Hepatocyte (in vitro differentiated cells): ENCODE measurements around the gene FLACC1. TPM values are rescaled to one million over a fixed set of nuclear protein-coding genes. Genes with fewer than 3 reads are reported as not detected.

Experiments used
- DNase-seq: peaks from one replicate; pipeline ENCODE4 v3.0.0-alpha.2; 2016; ENCODE audit warnings: low spot score
- H2AFZ ChIP-seq: fragments of 200-600 bp; sonication (generic); 2 replicates; pipeline ENCODE4 v1.6.0; 2016; ENCODE audit warnings: antibody characterized with exemption, mild to moderate bottlenecking
- H3K27ac ChIP-seq: fragments of 200-600 bp; sonication (generic); 2 replicates; pipeline ENCODE4 v1.5.1; 2016; ENCODE audit warnings: mild to moderate bottlenecking
- H3K27me3 ChIP-seq: fragments of 200-600 bp; sonication (generic); 2 replicates; pipeline ENCODE4 v1.6.1; 2016
- H3K36me3 ChIP-seq: fragments of 200-600 bp; sonication (generic); replicated peaks from 2 replicates; pipeline ENCODE4 v1.5.1; 2016; ENCODE audit warnings: low read depth; ENCODE audit not compliant: insufficient read depth
- H3K4me1 ChIP-seq: fragments of 200-600 bp; sonication (generic); 2 replicates; pipeline ENCODE4 v1.5.1; 2016; ENCODE audit warnings: mild to moderate bottlenecking, moderate library complexity; ENCODE audit not compliant: insufficient read depth
- H3K4me2 ChIP-seq: fragments of 200-600 bp; sonication (generic); 2 replicates; pipeline ENCODE4 v1.6.0; 2016
- H3K4me3 ChIP-seq: fragments of 200-600 bp; sonication (generic); 2 replicates; pipeline ENCODE4 v1.5.1; 2016; ENCODE audit warnings: mild to moderate bottlenecking
- H3K79me2 ChIP-seq: fragments of 200-600 bp; sonication (generic); 2 replicates; pipeline ENCODE4 v1.6.0; 2017; ENCODE audit warnings: mild to moderate bottlenecking
- H3K9me2 ChIP-seq: fragments of 200-600 bp; sonication (generic); replicated peaks from 2 replicates; pipeline ENCODE4 v1.6.0; 2017; ENCODE audit warnings: mild to moderate bottlenecking; ENCODE audit not compliant: insufficient read depth
- H3K9me3 ChIP-seq: fragments of 200-600 bp; sonication (generic); 2 replicates; pipeline ENCODE4 v1.5.1; 2016; ENCODE audit warnings: low read depth, mild to moderate bottlenecking
- H4K20me1 ChIP-seq: fragments of 200-600 bp; sonication (generic); 2 replicates; pipeline ENCODE4 v1.6.0; 2016; ENCODE audit warnings: mild to moderate bottlenecking; ENCODE audit not compliant: insufficient read depth, poor library complexity, severe bottlenecking
- EZH2 ChIP-seq: fragments of 200-600 bp; sonication (generic); IDR thresholded peaks from 2 replicates; pipeline ENCODE4 v1.6.1; 2016; ENCODE audit warnings: antibody characterized with exemption, mild to moderate bottlenecking, borderline replicate concordance
- EZH2phosphoT487 ChIP-seq: fragments of 200-600 bp; sonication (generic); IDR thresholded peaks from one replicate; pipeline ENCODE4 v1.6.1; 2018; ENCODE audit warnings: antibody characterized with exemption, mild to moderate bottlenecking, low read depth, moderate library complexity; ENCODE audit not compliant: unreplicated experiment, severe bottlenecking
- WGBS: methylation state at CpG from one replicate; pipeline ENCODE4 v1.1.6; 2016; ENCODE audit warnings: low lambda C conversion rate; ENCODE audit errors: missing lambda C conversion rate; 5-methylcytosine and 5-hydroxymethylcytosine counted together
- polyA plus RNA-seq: library from polyadenylated mRNA; unstranded; fragments of >200 nt; fragmentation: Nextera tagmentation; extraction: Ambion mirVana; gene quantifications from 2 replicates; pipeline ENCODE4 v1.2.1, GENCODE V29; 2016
- total RNA-seq: library from RNA; depleted of rRNA; stranded (reverse); fragments of >200 nt; gene quantifications from 2 replicates; pipeline ENCODE4 v1.2.3, GENCODE V29; 2014
- TF ChIP-seq, protein P1 (sequence below): fragments of 200-600 bp; sonication (generic); IDR thresholded peaks from 2 replicates; pipeline ENCODE4 v1.5.1; 2016; ENCODE audit warnings: antibody characterized with exemption, mild to moderate bottlenecking; ENCODE audit not compliant: poor library complexity

Gene FLACC1
- total and polyA plus RNA-seq, 2 experiments from 2014 or later: 0.34 to 0.80 TPM

DNA sequence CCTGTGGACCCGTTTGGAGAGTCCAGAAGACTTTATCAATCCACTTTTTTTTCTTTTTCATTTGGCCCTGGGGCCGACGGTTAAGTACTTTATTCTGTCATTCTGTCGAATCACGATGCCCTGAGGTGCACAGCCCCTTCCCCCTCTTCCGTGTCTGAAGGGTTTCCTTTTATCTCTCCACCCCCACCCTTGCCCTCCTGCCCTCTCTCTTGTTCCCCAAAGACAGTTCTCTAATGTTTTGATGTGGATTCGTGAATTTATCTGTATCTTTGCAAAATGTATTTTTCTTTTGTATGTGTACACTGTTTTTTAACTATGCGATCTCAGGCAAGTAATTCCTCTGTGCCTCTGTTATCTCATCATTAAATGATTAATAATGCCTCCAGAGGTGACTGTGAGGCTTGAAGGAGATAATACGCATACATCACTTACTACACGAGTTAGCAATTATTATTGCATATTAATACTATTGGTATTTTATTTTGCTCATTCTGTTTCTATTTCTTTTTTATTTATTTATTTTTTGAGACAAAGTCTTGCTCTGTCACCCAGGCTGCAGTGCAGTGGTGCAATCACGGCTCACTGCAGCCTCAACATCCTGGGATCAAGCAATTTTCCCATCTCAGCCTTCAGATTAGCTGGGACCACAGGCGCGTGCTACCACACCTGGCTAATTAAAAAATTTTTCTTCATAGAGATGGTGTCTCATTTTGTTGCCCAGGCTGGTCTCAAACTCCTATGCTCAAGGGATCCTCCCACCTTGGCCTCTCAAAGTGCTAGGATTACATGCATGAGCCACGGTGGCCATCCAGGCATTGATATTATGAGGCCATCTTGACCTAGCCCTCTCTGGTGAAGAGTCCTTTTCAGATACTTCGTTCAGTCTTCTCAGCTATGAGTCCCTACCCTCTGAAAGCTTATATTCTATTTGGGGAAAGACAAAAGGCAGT lies 98.2 kb downstream of the FLACC1 start:
- peak overlapping the region; percentile 44 for H3K4me3 ChIP-seq
- H3K4me2 ChIP-seq: peak overlapping the region; percentile 86
- WGBS: 36% methylated on average over 15 of the region's 15 CpGs
- peaks cover 45% of the 10 kb centered on the region for H3K79me2 ChIP-seq
- H4K20me1 ChIP-seq: no peaks in the 10 kb centered on the region
- no peak for DNase-seq
- TF ChIP-seq, protein P1, sequence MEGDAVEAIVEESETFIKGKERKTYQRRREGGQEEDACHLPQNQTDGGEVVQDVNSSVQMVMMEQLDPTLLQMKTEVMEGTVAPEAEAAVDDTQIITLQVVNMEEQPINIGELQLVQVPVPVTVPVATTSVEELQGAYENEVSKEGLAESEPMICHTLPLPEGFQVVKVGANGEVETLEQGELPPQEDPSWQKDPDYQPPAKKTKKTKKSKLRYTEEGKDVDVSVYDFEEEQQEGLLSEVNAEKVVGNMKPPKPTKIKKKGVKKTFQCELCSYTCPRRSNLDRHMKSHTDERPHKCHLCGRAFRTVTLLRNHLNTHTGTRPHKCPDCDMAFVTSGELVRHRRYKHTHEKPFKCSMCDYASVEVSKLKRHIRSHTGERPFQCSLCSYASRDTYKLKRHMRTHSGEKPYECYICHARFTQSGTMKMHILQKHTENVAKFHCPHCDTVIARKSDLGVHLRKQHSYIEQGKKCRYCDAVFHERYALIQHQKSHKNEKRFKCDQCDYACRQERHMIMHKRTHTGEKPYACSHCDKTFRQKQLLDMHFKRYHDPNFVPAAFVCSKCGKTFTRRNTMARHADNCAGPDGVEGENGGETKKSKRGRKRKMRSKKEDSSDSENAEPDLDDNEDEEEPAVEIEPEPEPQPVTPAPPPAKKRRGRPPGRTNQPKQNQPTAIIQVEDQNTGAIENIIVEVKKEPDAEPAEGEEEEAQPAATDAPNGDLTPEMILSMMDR: no peak
- TF ChIP-seq EZH2: no peak
- no peaks in the 10 kb centered on the region for H3K36me3 ChIP-seq
- H3K27me3 ChIP-seq: no peaks in the 10 kb centered on the region
- H2AFZ ChIP-seq: peak overlapping the region; percentile 78
- H3K4me1 ChIP-seq: peaks cover 16% of the 10 kb centered on the region
- peak overlapping the region; percentile 94 for H3K27ac ChIP-seq
- H3K9me2 ChIP-seq: no peaks in the 10 kb centered on the region
- no peaks in the 10 kb centered on the region for H3K9me3 ChIP-seq

DNA sequence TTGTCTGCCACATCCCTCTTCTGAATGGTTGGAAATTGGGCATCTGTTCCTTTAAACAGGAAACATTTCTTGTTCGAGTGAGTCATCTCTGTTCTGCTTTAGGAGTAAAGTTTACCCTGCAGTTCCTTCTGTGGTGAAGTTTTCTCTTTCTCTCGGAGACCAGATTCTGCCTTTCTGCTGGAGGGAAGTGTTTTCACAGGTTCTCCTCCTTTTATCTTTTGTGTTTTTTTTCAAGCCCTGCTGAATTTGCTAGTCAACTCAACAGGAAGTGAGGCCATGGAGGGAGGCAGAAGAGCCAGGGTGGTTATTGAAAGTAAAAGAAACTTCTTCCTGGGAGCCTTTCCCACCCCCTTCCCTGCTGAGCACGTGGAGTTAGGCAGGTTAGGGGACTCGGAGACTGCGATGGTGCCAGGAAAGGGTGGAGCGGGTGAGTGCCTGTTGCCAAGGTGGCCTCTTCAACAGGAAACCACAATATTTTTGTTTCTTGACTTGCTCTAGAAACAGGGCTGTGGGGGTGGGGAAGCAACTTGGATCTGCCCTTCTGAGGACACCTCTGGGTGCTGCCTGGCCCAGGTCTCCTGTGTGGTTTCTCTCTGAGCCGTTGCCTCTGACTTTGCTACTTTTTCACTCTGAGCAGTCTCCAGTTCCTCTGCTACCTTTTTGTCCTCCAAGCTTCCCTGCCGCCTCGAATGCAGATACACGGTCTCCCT lies 99.0 kb downstream of the FLACC1 start:
- H3K4me1 ChIP-seq: peaks cover 16% of the 10 kb centered on the region
- H3K27ac ChIP-seq: peak overlapping the region; percentile 94
- H4K20me1 ChIP-seq: no peaks in the 10 kb centered on the region
- H3K36me3 ChIP-seq: no peaks in the 10 kb centered on the region
- DNase-seq: peak; percentile 75
- H3K9me3 ChIP-seq: no peaks in the 10 kb centered on the region
- peak overlapping the region; percentile 78 for H2AFZ ChIP-seq
- no peaks in the 10 kb centered on the region for H3K9me2 ChIP-seq
- H3K4me3 ChIP-seq: peak overlapping the region; percentile 44
- TF ChIP-seq, protein P1: no peak
- TF ChIP-seq EZH2phosphoT487: no peak
- no peak for TF ChIP-seq EZH2
- H3K4me2 ChIP-seq: peak overlapping the region; percentile 86
- 3% methylated on average over 9 of the region's 10 CpGs for WGBS
- H3K79me2 ChIP-seq: peaks cover 37% of the 10 kb centered on the region
- H3K27me3 ChIP-seq: no peaks in the 10 kb centered on the region

DNA sequence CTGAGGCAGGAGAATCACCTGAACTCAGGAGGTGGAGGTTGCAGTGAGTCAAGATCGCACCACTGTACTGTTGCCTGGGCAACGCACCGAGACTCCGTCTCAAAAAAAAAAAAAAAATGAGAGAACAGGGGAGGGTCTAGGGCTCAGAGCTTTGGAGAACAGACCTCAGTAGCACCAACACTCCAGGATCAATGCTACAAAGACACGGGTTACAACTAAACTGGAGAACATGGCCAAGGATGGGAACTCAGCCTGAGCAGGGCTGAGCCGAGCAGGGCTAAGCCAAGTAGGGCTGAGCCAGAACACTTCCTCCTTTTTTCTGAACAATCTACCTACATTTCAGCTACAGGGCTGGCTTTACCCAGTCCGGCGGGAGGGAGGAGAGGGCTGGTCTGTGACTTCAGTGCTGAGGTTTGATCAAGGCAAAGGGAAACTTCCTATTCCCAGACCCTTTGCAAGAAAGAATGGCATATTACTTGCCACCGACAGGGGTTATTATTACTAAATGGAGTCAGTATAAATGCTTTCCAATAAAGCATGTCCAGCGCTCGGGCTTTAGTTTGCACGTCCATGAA lies 99.7 kb downstream of the FLACC1 start:
- H3K36me3 ChIP-seq: no peaks in the 10 kb centered on the region
- peaks cover 16% of the 10 kb centered on the region for H3K4me1 ChIP-seq
- peak overlapping the region; percentile 86 for H3K4me2 ChIP-seq
- H3K9me2 ChIP-seq: no peaks in the 10 kb centered on the region
- peak overlapping the region; percentile 44 for H3K4me3 ChIP-seq
- peak overlapping the region; percentile 78 for H2AFZ ChIP-seq
- H3K79me2 ChIP-seq: peaks cover 30% of the 10 kb centered on the region
- TF ChIP-seq EZH2 (no peak), EZH2phosphoT487 (no peak)
- TF ChIP-seq, protein P1: no peak
- H3K9me3 ChIP-seq: no peaks in the 10 kb centered on the region
- peak; percentile 46 for DNase-seq
- H3K27ac ChIP-seq: peak overlapping the region; percentile 94
- no peaks in the 10 kb centered on the region for H3K27me3 ChIP-seq
- WGBS: 33% methylated on average over 12 of the region's 12 CpGs
- no peaks in the 10 kb centered on the region for H4K20me1 ChIP-seq
